ENCODE results near the gene XPO5.
"Not testable (repeated sequence)": the region's sequence is repeated elsewhere in the genome, so short reads cannot be mapped to it uniquely, and the experiment has no call there.

XPO5 gene

GRCh38 chr6:43575772-43576551 lies at the start of gene XPO5, which contains the start of gene POLH:
XPO5 (minus strand) TSS chr6:43576038; CDS start chr6:43575864, 174 bp downstream.
POLH (plus strand) TSS chr6:43576185; CDS start chr6:43582320, 6,135 bp downstream.
- peak; percentile 51 for DNase-seq (ENCODE audit: low read depth)

- DNase-seq (ENCODE audit: low read depth) = no peak
Observed at GRCh38 chr6:43625393-43625992, 49.7 kb upstream of the XPO5 start.

- DNase-seq (ENCODE audit: low read depth) = no peak
Observed at GRCh38 chr6:43624786-43625288, 49.0 kb upstream of the XPO5 start.

- no peak for DNase-seq (ENCODE audit: low read depth)
Observed at GRCh38 chr6:43623880-43624785, 48.3 kb upstream of the XPO5 start.

GRCh38 chr6:43622541-43622940 lies 46.7 kb upstream of the XPO5 start:
- no peak for DNase-seq (ENCODE audit: low read depth)

DNA sequence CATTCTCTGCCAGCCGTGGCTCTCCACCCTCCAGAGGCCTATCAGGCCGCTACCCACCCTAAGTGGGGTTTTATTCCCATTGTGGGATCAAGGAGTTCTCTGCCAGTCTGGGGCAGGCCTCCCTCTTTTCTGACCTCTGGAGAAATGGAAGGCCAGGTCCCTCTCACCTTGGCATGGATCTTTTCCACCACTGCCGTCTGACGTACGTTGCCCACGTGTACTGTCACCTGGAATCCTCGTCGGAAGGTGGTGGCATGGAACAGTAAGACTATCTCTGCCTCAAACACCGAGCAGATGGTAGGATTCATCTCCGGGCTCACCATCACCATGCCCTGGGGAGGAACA lies 46.0 kb upstream of the XPO5 start:
- DNase-seq (ENCODE audit: low read depth) = no peak

GRCh38 chr6:43621078-43621835 lies 45.4 kb upstream of the XPO5 start:
- no peak for DNase-seq (ENCODE audit: low read depth)

GRCh38 chr6:43616725-43617472 lies 41.1 kb upstream of the XPO5 start:
- no peak for DNase-seq (ENCODE audit: low read depth)

DNA sequence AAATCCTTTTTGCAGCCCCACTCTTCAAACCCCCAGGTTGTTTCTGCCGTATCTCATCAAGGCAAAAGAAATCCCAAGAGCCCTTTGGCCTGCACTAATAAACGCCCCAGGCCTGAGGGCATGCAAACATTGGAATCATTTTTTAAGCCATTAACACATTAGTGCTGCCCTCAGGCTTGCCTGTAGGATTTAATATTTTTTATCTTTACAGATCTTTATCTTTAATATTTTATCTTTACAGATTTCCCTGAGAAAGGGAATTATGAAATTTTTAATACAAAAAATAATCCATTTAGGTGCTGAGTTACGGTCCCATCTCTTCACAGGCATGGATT lies 38.5 kb upstream of the XPO5 start:
- no peak for DNase-seq (ENCODE audit: low read depth)

- DNase-seq (ENCODE audit: low read depth) = no peak
Observed at GRCh38 chr6:43613721-43614395, 38.0 kb upstream of the XPO5 start.

- no peak for DNase-seq (ENCODE audit: low read depth)
Observed at GRCh38 chr6:43610431-43610830, 34.6 kb upstream of the XPO5 start.

- no peak for DNase-seq (ENCODE audit: low read depth)
Observed at GRCh38 chr6:43609402-43609801, 33.6 kb upstream of the XPO5 start.

DNA sequence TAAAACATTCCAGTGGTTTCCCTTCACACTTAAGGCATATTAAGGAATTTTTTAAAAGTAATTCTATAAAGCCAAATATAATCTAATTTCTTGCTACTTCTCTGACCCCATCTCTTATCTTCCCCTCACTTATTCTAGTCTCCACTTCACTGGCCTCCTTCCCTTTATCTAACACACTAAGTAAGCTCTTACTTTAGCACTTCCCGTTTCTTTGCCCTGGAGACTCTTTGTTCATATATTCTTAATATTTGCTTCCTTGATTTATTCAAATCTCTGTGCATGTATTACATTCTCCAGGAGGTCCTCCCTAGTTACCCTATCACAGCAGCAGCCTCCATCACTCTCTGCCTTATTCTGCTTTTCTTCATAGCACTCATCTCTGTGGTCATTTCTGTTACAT lies 33.0 kb upstream of the XPO5 start:
- no peak for DNase-seq (ENCODE audit: low read depth)

DNA sequence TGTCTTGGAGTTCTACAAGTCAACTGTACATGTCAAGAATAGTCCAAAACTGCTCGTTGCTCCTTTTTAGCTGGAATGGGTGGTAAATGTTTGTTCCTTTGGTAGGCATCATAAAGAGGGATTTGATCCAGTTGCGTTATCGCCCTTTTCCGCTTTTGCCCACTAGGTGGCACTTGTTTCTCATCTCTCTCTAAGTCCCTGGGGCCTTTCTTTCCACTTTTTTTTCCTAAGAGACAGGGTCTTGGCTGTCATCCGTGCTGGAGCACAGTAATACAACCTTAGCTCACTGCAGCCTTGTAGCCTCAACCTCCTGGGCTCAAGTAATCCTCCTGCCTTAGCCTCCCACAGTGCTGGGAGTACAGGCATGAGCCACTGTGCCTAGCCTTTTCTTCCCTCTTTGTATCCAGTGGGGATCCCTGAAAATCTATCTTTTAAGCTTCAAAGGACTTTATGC lies 32.5 kb upstream of the XPO5 start:
- no peak for DNase-seq (ENCODE audit: low read depth)

- DNase-seq (ENCODE audit: low read depth) = no peak
Observed at GRCh38 chr6:43606019-43606418, 30.2 kb upstream of the XPO5 start.

- DNase-seq (ENCODE audit: low read depth) = peak; percentile 74
Observed at GRCh38 chr6:43604174-43604573, 28.3 kb upstream of the XPO5 start.

GRCh38 chr6:43600595-43600994 lies 24.8 kb upstream of the XPO5 start:
- no peak for DNase-seq (ENCODE audit: low read depth)

- DNase-seq (ENCODE audit: low read depth) = no peak
Observed at GRCh38 chr6:43593938-43594337, 18.1 kb upstream of the XPO5 start.

DNA sequence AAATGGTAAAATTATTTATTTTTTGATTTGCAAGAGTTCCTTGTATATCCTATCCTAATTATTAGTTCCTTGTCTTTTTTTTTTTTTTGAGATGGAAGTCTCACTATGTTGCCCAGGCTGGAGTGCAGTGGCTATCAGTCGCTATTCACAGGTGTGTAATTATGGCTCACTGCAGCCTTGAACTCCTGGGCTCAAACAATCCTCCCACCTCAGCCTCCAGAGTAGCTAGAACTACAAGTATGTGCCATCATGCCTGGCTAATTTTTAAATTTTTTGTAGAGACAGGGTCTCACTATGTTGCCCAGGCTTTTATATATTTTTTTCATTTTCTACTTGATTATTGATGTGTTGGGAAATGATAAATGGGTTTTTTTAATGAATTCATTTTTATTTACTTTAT lies 13.7 kb upstream of the XPO5 start:
- not testable (repeated sequence) for DNase-seq (ENCODE audit: low read depth)

- no peak for DNase-seq (ENCODE audit: low read depth)
Observed at GRCh38 chr6:43588194-43588593, 12.4 kb upstream of the XPO5 start.

All from non-pigmented ciliary epithelial cell (primary cell).